ENCODE data around the gene CHID1. TPM values are rescaled to one million over a fixed set of nuclear protein-coding genes. Genes with fewer than 3 reads are reported as not detected.

Gene CHID1
- total RNA-seq, 1 donor from 2014 or later, result 108 TPM

DNA sequence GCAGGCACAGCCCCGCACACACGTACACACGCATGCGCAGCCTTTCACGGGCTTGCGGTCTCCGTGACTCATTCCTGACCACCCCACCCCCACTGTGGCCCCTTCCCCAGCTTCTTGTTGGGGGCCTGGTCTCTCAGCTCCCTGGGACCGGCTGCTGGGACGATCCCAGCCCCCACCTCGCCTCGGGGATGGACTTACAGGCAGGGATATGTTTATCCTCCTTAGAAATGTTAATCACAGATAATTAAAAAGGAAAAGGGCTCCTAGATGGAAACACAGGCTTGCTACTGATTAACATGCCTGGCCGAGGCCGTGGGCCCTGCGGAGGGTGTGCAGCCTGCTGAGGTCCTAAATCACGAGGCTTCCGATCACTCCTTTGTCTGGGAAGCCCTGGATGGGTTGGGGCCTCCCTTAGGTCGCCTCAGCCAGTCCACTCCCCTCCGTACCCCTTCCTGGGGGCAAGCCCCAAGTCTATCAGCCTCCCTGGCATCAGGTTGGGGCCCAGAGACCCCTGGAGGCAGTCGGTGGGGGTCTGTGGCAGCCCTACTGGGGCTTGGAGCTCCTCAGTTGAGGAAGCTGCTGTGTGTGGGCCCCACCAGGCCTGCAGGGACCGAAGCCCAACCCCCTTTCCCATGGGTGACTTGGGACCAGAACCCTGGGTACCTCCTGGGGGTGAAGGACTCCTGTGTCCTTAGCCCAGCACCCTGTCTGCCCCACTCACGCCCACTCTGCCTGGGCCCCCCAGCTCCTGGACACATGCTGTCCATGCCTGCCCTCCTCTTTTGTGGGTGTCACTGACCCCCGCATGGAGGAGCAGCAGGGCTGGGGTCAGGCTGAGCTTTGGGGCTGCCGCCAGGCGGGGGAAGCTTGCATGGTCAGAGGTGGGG, 47.3 kb downstream of the CHID1 start:
- DNase-seq (ENCODE audit: low read depth), result no peak
- no peak for TF ChIP-seq CTCF (conservative IDR thresholded peaks at IDR 0.05; ENCODE audit: low read depth, low read length)
- H3K4me3 ChIP-seq (ENCODE audit: low read depth, low read length), result no peak overlapping the region

- TF ChIP-seq CTCF (conservative IDR thresholded peaks at IDR 0.05; ENCODE audit: low read depth, low read length), result no peak
- no peak for DNase-seq (ENCODE audit: low read depth)
- no peak overlapping the region for H3K4me3 ChIP-seq (ENCODE audit: low read depth, low read length)
Observed at GRCh38 chr11:862696-863022, 48.0 kb downstream of the CHID1 start.

DNA sequence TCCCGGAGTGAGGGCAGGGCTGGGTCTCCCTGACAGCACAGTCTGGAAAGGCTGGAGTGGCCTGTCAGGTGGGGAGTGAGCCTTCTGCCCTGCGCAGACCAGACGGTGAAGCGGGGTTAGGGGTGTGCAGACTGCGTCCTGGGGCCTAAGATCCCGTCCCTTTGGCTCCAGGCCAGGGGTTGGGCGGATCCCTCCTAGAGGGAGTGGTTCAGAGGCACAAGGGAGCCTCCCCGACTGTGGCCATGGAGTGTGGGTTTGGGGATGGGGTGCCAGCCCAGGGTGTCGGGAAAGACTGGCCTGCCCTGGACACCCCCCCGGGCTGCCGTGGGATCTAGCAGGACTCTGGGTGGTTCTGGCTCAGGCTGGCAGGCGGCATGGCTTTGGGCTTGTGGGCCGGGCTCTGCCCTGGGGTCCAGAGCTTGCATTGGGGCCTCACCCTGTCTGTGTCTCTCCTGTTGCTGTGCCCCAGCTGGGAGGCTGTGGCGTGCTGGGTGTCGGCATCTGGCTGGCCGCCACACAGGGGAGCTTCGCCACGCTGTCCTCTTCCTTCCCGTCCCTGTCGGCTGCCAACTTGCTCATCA, 48.4 kb downstream of the CHID1 start:
- no peak for DNase-seq (ENCODE audit: low read depth)
- H3K4me3 ChIP-seq (ENCODE audit: low read depth, low read length), result no peak overlapping the region
- TF ChIP-seq CTCF (conservative IDR thresholded peaks at IDR 0.05; ENCODE audit: low read depth, low read length), result no peak

DNA sequence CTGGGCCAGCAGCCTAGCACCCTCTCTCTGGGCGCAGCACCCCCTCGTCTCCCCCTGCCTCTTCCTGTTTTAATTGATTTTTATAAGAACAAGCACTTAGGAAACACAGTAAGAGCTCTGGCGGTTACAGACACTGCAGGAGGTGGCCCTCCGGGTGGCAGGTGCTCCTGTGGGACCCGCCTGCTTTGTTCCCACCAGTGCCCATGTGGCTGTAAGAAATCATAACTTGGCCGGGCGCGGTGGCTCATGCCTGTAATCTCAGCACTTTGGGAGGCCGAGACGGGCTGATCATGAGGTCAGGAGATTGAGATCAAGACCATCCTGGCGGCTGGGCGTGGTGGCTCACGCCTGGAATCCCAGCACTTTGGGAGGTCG, 49.5 kb downstream of the CHID1 start:
- no peak for TF ChIP-seq CTCF (conservative IDR thresholded peaks at IDR 0.05; ENCODE audit: low read depth, low read length)
- no peak overlapping the region for H3K4me3 ChIP-seq (ENCODE audit: low read depth, low read length)
- no peak for DNase-seq (ENCODE audit: low read depth)

DNA sequence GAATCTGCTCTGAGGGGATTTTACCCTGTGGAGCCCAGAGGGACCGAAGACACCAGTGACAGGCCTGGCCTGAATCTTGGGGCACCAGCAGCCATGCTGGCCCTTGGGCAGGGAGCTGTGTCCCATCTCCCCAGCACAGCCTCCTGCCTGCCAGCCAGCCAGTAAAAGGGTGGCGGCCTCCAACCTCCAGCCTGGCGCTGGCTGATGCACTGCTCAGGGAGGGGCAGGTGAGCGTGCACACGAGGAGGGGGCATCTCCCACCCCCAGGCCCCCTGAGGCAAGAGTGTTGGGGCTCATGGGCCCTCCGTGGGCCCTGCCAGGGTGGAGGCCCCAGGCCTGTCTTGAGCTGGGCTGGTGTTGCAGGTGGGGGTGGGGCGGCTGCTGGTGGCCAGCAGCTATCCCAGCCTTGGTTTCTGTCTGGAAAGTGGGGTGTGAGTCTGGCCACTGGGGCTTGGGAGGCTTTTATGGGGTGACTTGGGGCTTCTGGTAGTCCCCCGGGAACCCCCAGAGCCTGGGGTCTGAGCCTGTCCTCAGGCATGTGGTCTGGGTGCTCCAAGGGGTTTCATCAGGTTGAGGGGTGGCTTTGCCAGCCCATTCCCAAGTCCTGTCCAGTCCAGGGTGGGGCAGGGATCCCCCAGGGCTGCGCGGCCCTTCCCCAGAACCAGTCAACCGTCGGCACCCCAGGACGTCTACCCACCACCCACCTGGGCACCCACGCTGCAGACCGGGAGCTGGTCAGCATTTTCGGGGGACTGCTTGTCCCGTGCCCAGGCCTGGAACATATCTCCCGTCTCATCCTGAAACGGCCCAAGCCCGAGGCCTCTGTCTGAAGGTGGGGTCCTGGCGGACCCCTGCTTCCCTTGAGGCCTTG, 50.1 kb downstream of the CHID1 start:
- no peak overlapping the region for H3K4me3 ChIP-seq (ENCODE audit: low read depth, low read length)
- no peak for TF ChIP-seq CTCF (conservative IDR thresholded peaks at IDR 0.05; ENCODE audit: low read depth, low read length)

GRCh38 chr11:859394-860131, 51.0 kb downstream of the CHID1 start:
- DNase-seq (ENCODE audit: low read depth), result no peak
- no peak for TF ChIP-seq CTCF (conservative IDR thresholded peaks at IDR 0.05; ENCODE audit: low read depth, low read length)
- no peak overlapping the region for H3K4me3 ChIP-seq (ENCODE audit: low read depth, low read length)

More for the DNA sequence above, 50.1 kb downstream of the CHID1 start:
- DNase-seq (ENCODE audit: low read depth), result no peak

Data from epithelial cell of proximal tubule (primary cell).